DOHH2 (cell line): Measurements from ENCODE around the gene TNFSF9.
"Not testable (repeated sequence)": the region's sequence is repeated elsewhere in the genome, so short reads cannot be mapped to it uniquely, and the experiment has no call there.

ENCODE experiments used
- H3F3A ChIP-seq: fragments of 200-600 bp; sonication (generic), shearing (Covaris generic); 2 replicates; pipeline ENCODE4 v1.6.0; 2016; ENCODE audit warnings: antibody characterized with exemption, mild to moderate bottlenecking; ENCODE audit not compliant: control insufficient read depth, insufficient read depth
- H3K27ac ChIP-seq: fragments of 200-600 bp; sonication (generic); 2 replicates; pipeline ENCODE4 v1.5.1; 2014; ENCODE audit warnings: low read depth, mild to moderate bottlenecking, low read length, moderate library complexity
- H3K27me3 ChIP-seq: fragments of 200-600 bp; sonication (generic); 2 replicates; pipeline ENCODE4 v1.6.1; 2014; ENCODE audit warnings: mild to moderate bottlenecking, low read length, mixed read lengths; ENCODE audit not compliant: control insufficient read depth
- H3K36me3 ChIP-seq: fragments of 200-600 bp; sonication (generic); 2 replicates; pipeline ENCODE4 v1.6.1; 2014; ENCODE audit warnings: mild to moderate bottlenecking, low read length, moderate library complexity, mixed read lengths; ENCODE audit not compliant: control insufficient read depth
- H3K4me1 ChIP-seq: fragments of 200-600 bp; sonication (generic); 2 replicates; pipeline ENCODE4 v1.6.1; 2014; ENCODE audit warnings: mild to moderate bottlenecking, low read length, mixed read lengths; ENCODE audit not compliant: control insufficient read depth
- H3K4me2 ChIP-seq: fragments of 200-600 bp; sonication (generic); 2 replicates; pipeline ENCODE4 v1.6.0; 2014; ENCODE audit warnings: mild to moderate bottlenecking, low read length, moderate library complexity
- H3K4me3 ChIP-seq: fragments of 200-600 bp; sonication (generic); 2 replicates; pipeline ENCODE4 v1.5.1; 2014; ENCODE audit warnings: mild to moderate bottlenecking, low read length, mixed read lengths
- H3K79me2 ChIP-seq: fragments of 200-600 bp; sonication (generic); 2 replicates; pipeline ENCODE4 v1.6.1; 2014; ENCODE audit warnings: mild to moderate bottlenecking, low read length, mixed read lengths; ENCODE audit not compliant: control insufficient read depth
- H3K9me2 ChIP-seq: fragments of 200-600 bp; sonication (generic); replicated peaks from 2 replicates; pipeline ENCODE4 v1.6.1; 2014; ENCODE audit warnings: mild to moderate bottlenecking, low read length, mixed read lengths; ENCODE audit not compliant: control insufficient read depth
- H3K9me3 ChIP-seq: fragments of 200-600 bp; sonication (generic); 2 replicates; pipeline ENCODE4 v1.6.1; 2014; ENCODE audit warnings: antibody characterized with exemption, low read length, mixed read lengths; ENCODE audit not compliant: control insufficient read depth, insufficient read depth
- H4K20me1 ChIP-seq: fragments of 200-600 bp; sonication (generic); 2 replicates; pipeline ENCODE4 v1.6.0; 2014; ENCODE audit warnings: low read depth, mild to moderate bottlenecking, antibody characterized with exemption, low read length, moderate library complexity; ENCODE audit not compliant: control insufficient read depth, insufficient read depth
- EZH2phosphoT487 ChIP-seq: fragments of 200-600 bp; sonication (generic); IDR thresholded peaks from 2 replicates; pipeline ENCODE4 v1.6.1; 2017; ENCODE audit warnings: borderline replicate concordance, mild to moderate bottlenecking, antibody characterized with exemption, low read length, moderate library complexity, mixed read lengths
- TF ChIP-seq, protein P1 (sequence below): fragments of 200-600 bp; sonication (generic); IDR thresholded peaks from one replicate; pipeline ENCODE4 v1.5.1; 2014; ENCODE audit warnings: antibody characterized with exemption, mild to moderate bottlenecking, low read depth, low read length; ENCODE audit not compliant: poor library complexity, severe bottlenecking

Gene TNFSF9

GRCh38 chr19:6500837-6501739 lies 29.7 kb upstream of the TNFSF9 start:
- H4K20me1 ChIP-seq = no peaks in the 10 kb centered on the region
- no peaks in the 10 kb centered on the region for H3K36me3 ChIP-seq
- no peak for TF ChIP-seq EZH2phosphoT487
- TF ChIP-seq, protein P1, sequence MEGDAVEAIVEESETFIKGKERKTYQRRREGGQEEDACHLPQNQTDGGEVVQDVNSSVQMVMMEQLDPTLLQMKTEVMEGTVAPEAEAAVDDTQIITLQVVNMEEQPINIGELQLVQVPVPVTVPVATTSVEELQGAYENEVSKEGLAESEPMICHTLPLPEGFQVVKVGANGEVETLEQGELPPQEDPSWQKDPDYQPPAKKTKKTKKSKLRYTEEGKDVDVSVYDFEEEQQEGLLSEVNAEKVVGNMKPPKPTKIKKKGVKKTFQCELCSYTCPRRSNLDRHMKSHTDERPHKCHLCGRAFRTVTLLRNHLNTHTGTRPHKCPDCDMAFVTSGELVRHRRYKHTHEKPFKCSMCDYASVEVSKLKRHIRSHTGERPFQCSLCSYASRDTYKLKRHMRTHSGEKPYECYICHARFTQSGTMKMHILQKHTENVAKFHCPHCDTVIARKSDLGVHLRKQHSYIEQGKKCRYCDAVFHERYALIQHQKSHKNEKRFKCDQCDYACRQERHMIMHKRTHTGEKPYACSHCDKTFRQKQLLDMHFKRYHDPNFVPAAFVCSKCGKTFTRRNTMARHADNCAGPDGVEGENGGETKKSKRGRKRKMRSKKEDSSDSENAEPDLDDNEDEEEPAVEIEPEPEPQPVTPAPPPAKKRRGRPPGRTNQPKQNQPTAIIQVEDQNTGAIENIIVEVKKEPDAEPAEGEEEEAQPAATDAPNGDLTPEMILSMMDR = no peak
- no peaks in the 10 kb centered on the region for H3K9me3 ChIP-seq
- peak overlapping the region; percentile 72; the same call in 1 of the 2 replicates for H3K4me3 ChIP-seq
- H3K27ac ChIP-seq = no peak overlapping the region
- peaks cover 18% of the 10 kb centered on the region for H3K4me1 ChIP-seq
- no peaks in the 10 kb centered on the region for H3F3A ChIP-seq
- peaks cover 34% of the 10 kb centered on the region for H3K27me3 ChIP-seq
- H3K9me2 ChIP-seq = no peaks in the 10 kb centered on the region
- no peaks in the 10 kb centered on the region for H3K79me2 ChIP-seq
- peak overlapping the region; percentile 65 for H3K4me2 ChIP-seq

DNA sequence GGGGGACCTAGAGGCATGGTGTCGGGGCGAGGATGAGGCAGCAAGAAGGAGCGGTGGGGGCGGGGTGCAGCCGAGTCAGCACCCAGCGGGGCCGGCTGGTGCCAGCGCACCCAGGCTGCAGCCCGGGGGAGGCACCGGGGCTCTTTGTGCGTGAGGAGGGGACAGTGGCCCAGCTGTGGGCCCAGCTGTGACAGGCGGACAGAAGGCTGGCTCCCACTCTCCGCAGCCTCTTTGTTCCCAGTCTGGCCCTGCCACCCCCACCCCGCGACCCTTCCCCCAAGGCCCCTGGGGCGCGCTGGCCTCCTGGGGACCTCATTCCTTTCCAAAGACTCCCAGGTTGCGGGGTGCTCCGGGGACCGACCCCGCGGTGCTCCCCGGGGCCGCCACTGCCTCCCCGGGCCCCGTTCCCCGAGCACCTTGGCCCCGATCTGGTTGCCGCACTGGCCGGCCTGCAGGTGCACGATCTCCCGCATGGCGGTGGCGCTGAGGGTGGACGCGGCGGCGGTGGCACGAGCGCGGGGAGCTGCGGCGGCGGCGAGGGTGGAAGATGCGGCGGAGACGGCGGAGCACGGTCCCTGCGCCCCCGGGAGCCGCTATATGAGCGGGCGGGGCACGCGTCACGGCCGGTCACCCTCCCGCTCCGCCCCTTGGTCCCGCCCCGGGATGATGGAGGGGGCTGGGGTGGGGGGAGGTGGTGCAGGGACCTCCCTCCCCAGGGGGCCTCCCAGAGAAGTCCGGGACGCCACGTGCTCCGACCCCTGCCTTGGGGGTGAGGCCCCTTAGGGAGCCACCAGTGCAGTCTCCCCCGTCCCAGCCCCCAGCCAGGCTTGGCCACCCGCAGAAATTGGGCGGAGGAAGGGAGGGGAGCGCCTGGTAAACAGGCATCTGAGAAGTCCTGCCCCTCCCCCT lies 28.8 kb upstream of the TNFSF9 start, which contains the start of gene TUBB4A:
Gene TUBB4A, minus strand, starts transcription at position 570 of the 909 bp plus-strand sequence. Its CDS starts 97 bp downstream, at position 473.
- peak within 1 kb of the TSS; percentile 72 for H3K4me3 ChIP-seq
- no peaks in the 10 kb centered on the region for H4K20me1 ChIP-seq
- H3K79me2 ChIP-seq = no peaks in the 10 kb centered on the region
- H3F3A ChIP-seq = no peaks in the 10 kb centered on the region
- H3K4me2 ChIP-seq = peak within 1 kb of the TSS; percentile 65
- H3K27ac ChIP-seq = no peak within 1 kb of the TSS
- H3K9me3 ChIP-seq = no peaks in the 10 kb centered on the region
- no peaks in the 10 kb centered on the region for H3K36me3 ChIP-seq
- no peak; the same call in 1 of the 2 replicates for TF ChIP-seq EZH2phosphoT487
- TF ChIP-seq, protein P1 = no peak
- H3K4me1 ChIP-seq = peaks cover 18% of the 10 kb centered on the region
- H3K9me2 ChIP-seq = no peaks in the 10 kb centered on the region
- peaks cover 34% of the 10 kb centered on the region for H3K27me3 ChIP-seq

GRCh38 chr19:6503407-6504201 lies 27.2 kb upstream of the TNFSF9 start:
- no peaks in the 10 kb centered on the region for H3F3A ChIP-seq
- peaks cover 34% of the 10 kb centered on the region for H3K27me3 ChIP-seq
- H3K4me1 ChIP-seq = peaks cover 18% of the 10 kb centered on the region
- H3K4me3 ChIP-seq = no peak overlapping the region
- no peaks in the 10 kb centered on the region for H3K79me2 ChIP-seq
- H3K9me2 ChIP-seq = no peaks in the 10 kb centered on the region
- no peaks in the 10 kb centered on the region for H3K9me3 ChIP-seq
- H3K4me2 ChIP-seq = no peak overlapping the region
- no peaks in the 10 kb centered on the region for H3K36me3 ChIP-seq
- no peak overlapping the region for H3K27ac ChIP-seq
- TF ChIP-seq, protein P1 = no peak
- no peak for TF ChIP-seq EZH2phosphoT487
- no peaks in the 10 kb centered on the region for H4K20me1 ChIP-seq

- not testable (repeated sequence) for H3K27ac ChIP-seq
Observed at GRCh38 chr19:6508028-6508771, 22.6 kb upstream of the TNFSF9 start.

More at GRCh38 chr19:6508028-6508771, 22.6 kb upstream of the TNFSF9 start:
- not testable (repeated sequence) for H3K4me2 ChIP-seq, H3K4me3 ChIP-seq, H3K36me3 ChIP-seq, H3K4me1 ChIP-seq, H3F3A ChIP-seq, H3K9me3 ChIP-seq, H3K27me3 ChIP-seq, H3K9me2 ChIP-seq, H3K79me2 ChIP-seq, H4K20me1 ChIP-seq
